ENCODE data around the gene FUS.
"Not testable (repeated sequence)": the region's sequence is repeated elsewhere in the genome, so short reads cannot be mapped to it uniquely, and the experiment has no call there.

FUS gene

GRCh38 chr16:31186930-31187807 is 7.2 kb downstream of the FUS start:
- no peak for DNase-seq (ENCODE audit: low read depth)

GRCh38 chr16:31187808-31188189 is 7.9 kb downstream of the FUS start:
- no peak for DNase-seq (ENCODE audit: low read depth)

- no peak for DNase-seq (ENCODE audit: low read depth)
These were observed 8.8 kb downstream of the FUS start for GRCh38 chr16:31188450-31189411.

DNA sequence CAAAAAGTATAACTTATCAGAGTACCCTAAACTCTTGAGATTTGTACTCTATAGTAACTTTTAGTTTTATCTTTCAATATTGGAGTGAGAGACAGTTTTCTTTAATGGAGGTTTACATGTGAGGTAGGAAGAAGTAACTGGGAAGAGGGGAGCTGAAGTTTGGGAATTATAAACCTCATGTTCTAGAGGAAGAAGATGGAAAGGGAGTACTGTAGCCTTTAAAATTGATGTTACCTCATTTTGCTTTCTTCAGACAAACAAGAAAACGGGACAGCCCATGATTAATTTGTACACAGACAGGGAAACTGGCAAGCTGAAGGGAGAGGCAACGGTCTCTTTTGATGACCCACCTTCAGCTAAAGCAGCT is 9.5 kb downstream of the FUS start:
- DNase-seq (ENCODE audit: low read depth): no peak

- DNase-seq (ENCODE audit: low read depth): no peak
These were observed 10.1 kb downstream of the FUS start for GRCh38 chr16:31190061-31190460.

GRCh38 chr16:31190818-31191444 is 11.0 kb downstream of the FUS start:
- DNase-seq (ENCODE audit: low read depth): no peak

- DNase-seq (ENCODE audit: low read depth): no peak
These were observed 11.9 kb downstream of the FUS start for GRCh38 chr16:31191697-31192428.

GRCh38 chr16:31192856-31193642 is 13.1 kb downstream of the FUS start:
- DNase-seq (ENCODE audit: low read depth): no peak

DNA sequence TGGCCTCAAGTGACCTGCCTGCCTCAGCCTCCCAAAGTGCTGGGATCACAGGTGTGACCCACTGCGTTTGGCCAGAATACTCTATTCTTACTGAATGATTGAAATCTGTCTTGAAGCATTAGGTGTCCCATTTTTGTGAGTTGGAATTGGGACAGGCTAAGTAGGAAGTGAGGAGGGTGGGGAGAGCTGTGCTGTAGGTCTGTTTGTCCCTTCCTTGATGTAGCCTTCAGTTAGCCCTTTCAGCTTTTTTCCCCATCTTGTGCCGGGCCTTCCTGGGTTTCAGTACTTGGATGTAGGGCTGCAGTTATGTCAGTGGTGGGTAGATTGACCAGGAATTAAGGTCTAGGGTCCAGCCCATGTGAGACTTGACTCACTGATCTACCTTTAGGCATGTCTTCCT is 13.9 kb downstream of the FUS start:
- DNase-seq (ENCODE audit: low read depth): no peak

DNA sequence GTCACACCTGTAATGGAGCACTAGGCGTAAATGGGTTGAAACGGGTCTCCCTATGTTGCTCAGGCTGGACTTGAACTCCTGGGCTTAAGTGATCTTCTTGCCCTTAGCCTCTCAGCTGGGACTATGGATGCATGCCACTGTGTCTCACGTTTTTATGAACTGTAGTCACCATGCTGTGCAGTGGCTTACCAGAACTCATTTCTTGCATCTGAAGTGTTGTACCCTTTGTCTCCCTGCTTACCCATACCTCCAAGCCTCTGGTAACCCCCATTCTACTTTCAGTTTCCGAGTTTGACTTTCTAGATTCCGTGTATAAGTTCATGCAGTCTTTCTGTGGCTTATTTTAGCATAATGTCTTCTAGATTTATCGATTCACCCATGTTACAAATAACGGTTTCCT is 15.0 kb downstream of the FUS start:
- no peak for DNase-seq (ENCODE audit: low read depth)

- DNase-seq (ENCODE audit: low read depth): not testable (repeated sequence)
These were observed 15.9 kb downstream of the FUS start for GRCh38 chr16:31195861-31196260.

DNA sequence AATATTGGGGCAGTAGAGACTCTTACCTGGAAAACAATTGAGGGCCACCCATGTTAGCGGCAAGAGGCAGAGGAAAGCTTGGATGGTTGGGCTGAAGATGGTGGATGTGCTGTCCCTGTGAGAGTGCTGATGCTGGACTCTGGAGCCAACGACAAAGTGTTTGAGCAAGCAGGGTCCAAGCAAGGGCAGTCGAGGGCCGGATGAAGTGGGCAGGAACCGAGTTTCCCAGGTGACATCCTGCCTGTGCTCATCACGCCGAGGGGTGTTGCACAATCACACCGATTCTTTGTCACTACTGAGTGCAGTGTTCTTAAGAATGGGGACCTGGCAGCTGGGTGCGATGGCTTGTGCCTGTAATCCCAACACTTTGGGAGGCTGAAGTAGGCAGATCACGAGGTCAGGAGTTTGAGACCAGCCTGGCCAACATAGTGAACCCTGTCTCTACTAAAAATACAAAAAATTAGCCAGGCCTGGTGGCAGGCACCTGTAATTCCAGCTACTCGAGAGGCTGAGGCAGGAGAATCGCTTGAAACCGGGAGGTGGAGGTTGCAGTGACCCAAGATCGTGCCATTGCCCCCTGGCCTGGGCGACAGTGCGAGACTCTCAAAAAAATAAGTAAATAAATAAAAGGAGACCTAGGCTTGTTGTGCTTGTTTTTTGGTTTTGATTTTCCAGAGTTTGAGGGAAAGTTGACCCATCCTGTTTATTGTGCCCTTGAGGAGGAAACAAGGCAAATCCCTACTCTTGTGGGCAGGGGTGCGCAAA is 16.6 kb downstream of the FUS start:
- no peak for DNase-seq (ENCODE audit: low read depth)

DNA sequence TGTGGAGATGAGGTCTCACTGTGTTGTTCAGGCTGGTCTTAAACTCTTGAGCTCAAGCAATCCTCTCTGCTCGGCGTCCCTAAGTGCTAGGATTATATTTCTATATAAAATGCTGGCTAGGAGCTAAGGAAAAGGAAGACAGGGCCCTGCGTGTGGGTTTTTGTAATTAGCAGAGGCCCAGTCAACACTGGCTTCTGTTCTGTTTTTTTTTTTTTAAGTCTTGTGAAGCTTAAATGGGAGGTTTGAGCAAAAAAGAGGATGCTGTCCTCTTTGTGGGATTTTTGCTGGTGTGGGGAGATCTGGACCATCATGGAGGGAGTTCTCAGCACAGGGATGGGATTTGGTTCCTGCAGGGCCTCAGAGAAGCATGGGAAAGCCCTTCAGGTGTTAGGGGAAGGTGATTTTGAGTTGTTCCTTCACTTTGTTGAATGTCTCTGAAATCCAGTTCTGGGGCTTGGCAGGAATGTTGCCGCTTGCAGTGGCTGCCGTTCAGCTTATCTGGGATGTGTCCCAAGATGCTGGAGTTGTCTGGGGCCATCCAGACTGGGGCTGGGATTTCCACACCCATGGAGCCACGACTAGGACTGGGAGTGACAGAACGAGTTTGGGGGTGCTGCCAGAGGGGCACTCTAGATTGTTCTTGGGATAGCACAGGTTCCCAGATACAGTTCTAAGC is 18.4 kb downstream of the FUS start:
- DNase-seq (ENCODE audit: low read depth): no peak

DNA sequence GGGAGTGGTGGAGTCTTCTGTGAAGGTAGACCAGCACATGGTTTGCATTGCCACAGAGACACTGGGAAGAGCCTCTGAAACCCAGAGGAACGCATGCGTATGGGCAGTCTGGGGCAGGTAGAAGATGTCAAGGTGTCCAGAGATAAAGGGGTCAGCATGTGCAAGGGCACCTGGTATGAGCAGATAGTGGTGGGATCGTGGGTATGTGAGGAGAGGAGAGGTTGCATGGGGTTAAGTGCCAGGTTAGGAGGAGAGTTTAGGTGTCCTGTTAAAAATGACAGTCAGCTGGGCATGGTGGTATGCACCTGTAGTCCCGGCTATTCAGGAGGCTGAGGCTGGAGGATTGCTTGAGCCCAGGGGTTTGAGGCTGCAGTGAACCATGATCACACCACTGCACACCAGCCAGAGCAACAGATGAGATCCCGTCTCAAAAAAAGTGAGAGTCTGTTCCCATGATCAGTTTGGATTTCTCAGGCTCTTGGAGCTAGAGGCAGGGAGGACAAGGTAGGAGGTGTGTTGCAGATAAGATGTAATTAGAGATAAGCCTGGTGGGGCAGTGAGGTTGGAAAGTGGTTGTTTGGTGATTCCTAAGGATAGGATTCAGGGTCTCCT is 19.6 kb downstream of the FUS start:
- no peak for DNase-seq (ENCODE audit: low read depth)

DNA sequence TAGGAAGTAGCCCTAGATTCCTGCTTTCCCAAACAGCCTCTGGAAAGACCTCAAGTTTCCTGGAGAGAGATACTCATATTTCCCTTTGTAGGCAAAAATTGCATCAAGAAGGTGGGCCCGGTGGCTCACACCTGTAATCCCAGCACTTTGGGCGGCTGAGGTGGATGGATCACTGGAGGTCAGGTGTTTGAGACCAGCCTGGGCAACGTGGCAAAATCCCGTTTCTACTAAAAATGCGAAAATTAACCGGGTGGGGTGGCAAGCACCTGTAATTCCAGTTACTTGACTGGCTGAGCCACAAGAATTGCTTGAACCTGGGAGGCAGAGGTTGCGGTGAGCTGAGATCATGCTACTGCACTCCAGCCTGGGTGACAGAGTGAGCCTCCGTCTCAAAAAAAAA is 20.2 kb downstream of the FUS start:
- not testable (repeated sequence) for DNase-seq (ENCODE audit: low read depth)

GRCh38 chr16:31200821-31201568 is 21.1 kb downstream of the FUS start:
- no peak for DNase-seq (ENCODE audit: low read depth)

GRCh38 chr16:31201582-31202413 is 21.9 kb downstream of the FUS start:
- DNase-seq (ENCODE audit: low read depth): no peak

All from activated T-cell treated with anti-CD3 and anti-CD28 coated beads for 1 hour (primary cell).